Measurements from ENCODE around the gene PRPSAP2. TPM values are rescaled to one million over a fixed set of nuclear protein-coding genes. Genes with fewer than 3 reads are reported as not detected.
"Not testable (repeated sequence)": the region's sequence is repeated elsewhere in the genome, so short reads cannot be mapped to it uniquely, and the experiment has no call there.

Gene PRPSAP2, protein sequence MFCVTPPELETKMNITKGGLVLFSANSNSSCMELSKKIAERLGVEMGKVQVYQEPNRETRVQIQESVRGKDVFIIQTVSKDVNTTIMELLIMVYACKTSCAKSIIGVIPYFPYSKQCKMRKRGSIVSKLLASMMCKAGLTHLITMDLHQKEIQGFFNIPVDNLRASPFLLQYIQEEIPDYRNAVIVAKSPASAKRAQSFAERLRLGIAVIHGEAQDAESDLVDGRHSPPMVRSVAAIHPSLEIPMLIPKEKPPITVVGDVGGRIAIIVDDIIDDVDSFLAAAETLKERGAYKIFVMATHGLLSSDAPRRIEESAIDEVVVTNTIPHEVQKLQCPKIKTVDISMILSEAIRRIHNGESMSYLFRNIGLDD
- 36.9 and 46.5 TPM in 2 replicates for total RNA-seq

DNA sequence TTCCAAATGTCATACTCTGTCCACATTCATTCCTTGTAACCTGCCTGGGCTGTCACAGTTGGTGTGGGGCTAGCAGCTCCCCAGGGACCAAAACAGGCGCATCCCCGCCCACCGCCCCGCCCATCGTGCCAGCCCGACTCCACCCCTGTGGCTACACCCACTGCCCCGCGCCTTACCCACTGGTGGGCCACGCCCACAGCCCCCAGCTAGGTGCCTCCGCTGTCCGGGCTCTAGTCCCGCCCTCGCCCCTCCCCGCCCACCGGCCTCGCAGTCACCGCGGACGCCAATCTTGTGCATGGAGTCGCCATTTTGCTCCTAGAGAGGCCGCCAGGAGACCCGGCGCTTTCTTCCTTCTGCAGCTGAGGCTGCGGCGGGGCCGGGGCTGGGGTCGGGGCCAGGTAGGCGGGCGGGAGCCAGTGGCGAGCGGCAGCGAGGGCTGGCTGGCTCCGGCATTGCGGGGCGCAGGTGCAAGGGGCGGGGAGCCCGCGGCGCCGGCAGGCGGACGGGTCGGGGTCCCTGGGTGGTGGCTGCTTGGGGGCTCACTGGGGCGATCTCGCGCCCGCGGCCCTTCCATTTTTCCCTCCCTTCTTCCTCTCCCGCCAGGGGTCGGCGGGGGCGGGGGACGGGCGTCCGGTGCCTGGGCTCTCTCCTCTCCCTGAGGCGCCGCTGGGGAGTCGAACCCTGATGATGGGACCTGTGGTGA is at the start of gene PRPSAP2:
TSS of gene PRPSAP2 (plus strand) at position 268 of the 703 bp plus-strand sequence. CDS start 7,703 bp downstream, outside the sequence.
- Histone ChIP-seq H3K27me3 (ENCODE audit: control insufficient read depth, insufficient read depth, low read length) (no peaks in the 10 kb centered on the region), H3K4me3 (ENCODE audit: low read depth, low read length) (peak within 1 kb of the TSS; percentile 72), H3K36me3 (ENCODE audit: control insufficient read depth, insufficient read depth, low read length) (no peaks in the 10 kb centered on the region)
- TF ChIP-seq, protein P1, sequence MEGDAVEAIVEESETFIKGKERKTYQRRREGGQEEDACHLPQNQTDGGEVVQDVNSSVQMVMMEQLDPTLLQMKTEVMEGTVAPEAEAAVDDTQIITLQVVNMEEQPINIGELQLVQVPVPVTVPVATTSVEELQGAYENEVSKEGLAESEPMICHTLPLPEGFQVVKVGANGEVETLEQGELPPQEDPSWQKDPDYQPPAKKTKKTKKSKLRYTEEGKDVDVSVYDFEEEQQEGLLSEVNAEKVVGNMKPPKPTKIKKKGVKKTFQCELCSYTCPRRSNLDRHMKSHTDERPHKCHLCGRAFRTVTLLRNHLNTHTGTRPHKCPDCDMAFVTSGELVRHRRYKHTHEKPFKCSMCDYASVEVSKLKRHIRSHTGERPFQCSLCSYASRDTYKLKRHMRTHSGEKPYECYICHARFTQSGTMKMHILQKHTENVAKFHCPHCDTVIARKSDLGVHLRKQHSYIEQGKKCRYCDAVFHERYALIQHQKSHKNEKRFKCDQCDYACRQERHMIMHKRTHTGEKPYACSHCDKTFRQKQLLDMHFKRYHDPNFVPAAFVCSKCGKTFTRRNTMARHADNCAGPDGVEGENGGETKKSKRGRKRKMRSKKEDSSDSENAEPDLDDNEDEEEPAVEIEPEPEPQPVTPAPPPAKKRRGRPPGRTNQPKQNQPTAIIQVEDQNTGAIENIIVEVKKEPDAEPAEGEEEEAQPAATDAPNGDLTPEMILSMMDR (IDR thresholded peaks at IDR 0.05; ENCODE audit: insufficient read depth, low read length, severe bottlenecking), result no peak
- DNase-seq (ENCODE audit: low read depth), result peak; percentile 84
- no peak for FAIRE-seq

DNA sequence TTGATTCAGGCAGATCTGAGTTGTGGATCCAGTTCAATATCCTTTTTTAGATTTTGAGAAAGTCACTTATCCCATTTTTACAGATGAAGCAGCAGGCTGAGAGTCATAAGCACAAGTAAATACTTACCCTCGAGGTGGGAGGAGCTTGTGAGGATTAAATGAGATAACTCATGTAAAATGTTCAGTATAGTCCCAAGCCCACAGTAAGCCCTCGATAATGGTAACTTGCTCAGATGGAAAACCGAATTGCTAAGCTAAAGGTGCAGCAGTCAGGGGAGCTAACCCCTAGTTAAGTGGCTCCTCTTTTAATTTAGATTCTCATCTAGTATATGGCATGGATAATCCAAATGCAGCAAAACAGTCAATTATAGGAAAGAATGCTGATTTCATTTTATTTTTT is 42.0 kb upstream of the PRPSAP2 start:
- H3K4me3 ChIP-seq (ENCODE audit: low read depth, low read length); DNase-seq (ENCODE audit: low read depth); FAIRE-seq; H3K27me3 ChIP-seq (ENCODE audit: control insufficient read depth, insufficient read depth, low read length); H3K36me3 ChIP-seq (ENCODE audit: control insufficient read depth, insufficient read depth, low read length): not testable (repeated sequence)

DNA sequence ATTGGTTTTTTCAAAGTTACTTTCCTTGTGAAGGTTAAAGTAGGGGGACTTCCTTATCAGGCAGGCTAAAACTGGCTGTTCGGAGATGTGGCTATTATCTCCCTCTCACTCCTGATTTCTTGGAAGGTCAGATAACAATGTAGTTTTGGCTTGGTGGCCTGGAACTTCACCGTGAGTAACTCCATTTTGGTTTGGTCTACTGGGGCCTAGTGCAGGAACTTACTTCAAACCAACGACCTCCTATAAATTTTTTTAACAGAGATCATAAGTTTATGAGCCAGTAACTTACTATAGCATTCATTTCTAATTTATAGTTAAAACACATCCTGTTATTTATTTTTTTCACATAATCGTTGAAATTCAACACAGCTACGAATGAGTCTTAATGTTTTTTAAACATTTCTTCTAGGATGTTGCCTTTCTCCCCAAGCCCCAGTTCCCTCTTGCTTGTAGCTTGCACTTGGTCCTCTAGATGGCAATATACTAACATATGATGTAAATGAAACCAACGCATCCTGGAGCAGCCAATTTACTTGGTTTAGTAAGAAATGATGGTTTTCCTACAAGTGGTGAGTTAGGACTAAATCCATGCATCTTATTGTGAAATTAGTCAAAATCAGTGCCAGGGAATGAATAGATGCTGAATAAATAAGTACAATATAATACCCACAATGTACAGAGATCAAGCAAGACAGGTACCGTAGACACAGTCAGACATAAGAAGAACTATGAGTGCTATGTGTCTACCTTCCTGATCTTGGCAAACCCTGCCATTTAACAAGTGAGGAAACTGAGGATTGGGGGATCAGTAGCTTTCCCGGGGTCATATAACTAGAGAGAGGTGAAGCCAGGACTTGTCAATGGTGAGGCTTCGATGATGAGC is 41.2 kb upstream of the PRPSAP2 start:
- not testable (repeated sequence) for H3K27me3 ChIP-seq (ENCODE audit: control insufficient read depth, insufficient read depth, low read length); H3K36me3 ChIP-seq (ENCODE audit: control insufficient read depth, insufficient read depth, low read length)
- DNase-seq (ENCODE audit: low read depth), result peak; percentile 50

DNA sequence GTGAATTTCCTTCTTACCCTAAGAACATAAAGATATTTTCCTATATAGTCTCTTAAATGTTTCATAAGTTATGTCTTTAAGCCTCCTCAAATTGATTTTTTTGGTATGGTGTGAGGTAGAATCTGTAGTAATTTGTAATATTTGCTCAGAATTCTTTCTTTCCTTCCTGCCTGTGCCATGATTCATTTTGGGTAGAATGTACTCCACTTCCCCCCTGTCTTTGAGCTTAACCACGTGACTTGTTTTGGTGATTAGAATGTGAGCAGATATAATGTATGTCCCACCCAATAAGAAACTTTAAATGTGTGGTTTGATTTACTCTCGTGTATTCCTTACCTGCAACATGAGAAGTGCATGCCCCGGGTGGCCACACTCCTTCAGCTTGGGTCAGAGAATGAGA is 36.5 kb upstream of the PRPSAP2 start:
- DNase-seq (ENCODE audit: low read depth), result peak; percentile 34
- not testable (repeated sequence) for FAIRE-seq; H3K36me3 ChIP-seq (ENCODE audit: control insufficient read depth, insufficient read depth, low read length); H3K4me3 ChIP-seq (ENCODE audit: low read depth, low read length); H3K27me3 ChIP-seq (ENCODE audit: control insufficient read depth, insufficient read depth, low read length)

More for the DNA sequence above, 41.2 kb upstream of the PRPSAP2 start:
- not testable (repeated sequence) for H3K4me3 ChIP-seq (ENCODE audit: low read depth, low read length); FAIRE-seq
- TF ChIP-seq, protein P1 (IDR thresholded peaks at IDR 0.05; ENCODE audit: insufficient read depth, low read length, severe bottlenecking), result peak; percentile 27

DNA sequence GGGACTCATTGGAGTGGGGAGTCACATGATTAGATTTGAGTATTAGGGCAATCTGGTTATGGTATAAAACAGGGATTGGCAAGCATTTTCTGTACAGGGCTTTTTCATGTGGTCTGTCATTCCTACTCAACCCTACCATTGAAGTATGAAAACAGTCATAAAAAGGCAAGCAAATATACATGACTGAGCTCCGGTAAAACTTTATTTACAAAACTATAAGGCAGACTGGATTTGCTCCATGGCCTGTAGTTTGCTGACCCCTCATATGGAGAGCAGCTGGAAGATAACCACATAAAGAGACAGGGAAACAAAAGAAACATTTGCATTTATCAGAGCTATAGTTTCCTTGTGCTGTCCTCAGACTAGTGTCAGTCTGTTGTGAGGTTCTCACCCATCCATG is 30.3 kb upstream of the PRPSAP2 start:
- H3K4me3 ChIP-seq (ENCODE audit: low read depth, low read length); H3K27me3 ChIP-seq (ENCODE audit: control insufficient read depth, insufficient read depth, low read length); DNase-seq (ENCODE audit: low read depth); H3K36me3 ChIP-seq (ENCODE audit: control insufficient read depth, insufficient read depth, low read length); FAIRE-seq: not testable (repeated sequence)

DNA sequence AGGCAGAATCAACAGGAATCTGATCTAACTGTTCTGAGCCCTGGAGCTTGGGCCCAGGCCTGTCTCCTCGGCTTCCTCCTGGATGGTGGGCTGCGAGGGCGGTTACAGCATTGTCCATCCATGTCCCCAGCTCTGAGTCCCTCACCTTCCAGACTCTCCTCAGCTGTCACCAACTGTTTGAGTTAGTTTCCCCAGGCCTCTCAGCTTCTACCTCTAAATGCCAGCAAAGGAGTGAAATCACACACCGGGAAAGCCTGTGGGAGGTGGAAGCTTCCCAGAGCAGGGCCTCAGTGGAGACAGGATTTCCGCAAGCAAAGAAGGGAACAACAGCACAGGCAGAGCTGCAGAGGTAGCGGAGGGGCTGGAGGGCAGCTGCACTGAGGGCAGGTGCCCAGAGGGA is 9.4 kb upstream of the PRPSAP2 start:
- FAIRE-seq, result no peak
- no peaks in the 10 kb centered on the region for H3K27me3 ChIP-seq (ENCODE audit: control insufficient read depth, insufficient read depth, low read length)
- no peaks in the 10 kb centered on the region for H3K36me3 ChIP-seq (ENCODE audit: control insufficient read depth, insufficient read depth, low read length)
- DNase-seq (ENCODE audit: low read depth), result no peak
- H3K4me3 ChIP-seq (ENCODE audit: low read depth, low read length), result no peak overlapping the region
- TF ChIP-seq, protein P1 (IDR thresholded peaks at IDR 0.05; ENCODE audit: insufficient read depth, low read length, severe bottlenecking), result no peak

DNA sequence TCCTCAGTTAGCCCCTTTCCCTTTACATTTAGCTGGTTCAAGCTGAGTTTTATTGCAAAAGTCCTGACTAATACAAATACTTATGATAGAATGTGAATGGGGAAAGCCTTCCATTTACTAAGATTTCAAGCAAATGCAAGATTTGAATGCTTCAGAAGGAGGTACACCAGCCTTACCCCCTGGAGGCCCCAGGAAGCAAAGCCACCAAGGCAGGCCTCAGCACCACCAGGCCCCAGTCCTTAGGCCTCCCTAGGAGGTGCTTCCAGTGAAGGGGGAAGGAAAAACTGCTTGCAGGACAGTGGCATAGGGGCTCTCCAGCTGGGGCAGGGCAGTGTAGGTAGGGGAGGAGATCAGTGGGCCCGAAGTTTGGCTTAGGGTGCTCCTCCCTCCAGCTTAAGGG is 7.3 kb upstream of the PRPSAP2 start:
- DNase-seq (ENCODE audit: low read depth) (no peak), FAIRE-seq (no peak)
- H3K4me3 ChIP-seq (ENCODE audit: low read depth, low read length), result no peak overlapping the region
- H3K36me3 ChIP-seq (ENCODE audit: control insufficient read depth, insufficient read depth, low read length), result no peaks in the 10 kb centered on the region
- no peaks in the 10 kb centered on the region for H3K27me3 ChIP-seq (ENCODE audit: control insufficient read depth, insufficient read depth, low read length)
- TF ChIP-seq, protein P1 (IDR thresholded peaks at IDR 0.05; ENCODE audit: insufficient read depth, low read length, severe bottlenecking), result no peak

All from bronchial epithelial cell (primary cell).